ENCODE results near the gene KCNE1. TPM values are rescaled to one million over a fixed set of nuclear protein-coding genes. Genes with fewer than 3 reads are reported as not detected.

The KCNE1 gene
- total and polyA plus RNA-seq, 2 of the 4 experiments (the other 2 are of a cell fraction): 0.46 to 0.90 TPM

- H4K8ac ChIP-seq (ENCODE audit: low read depth in 2 of 2, low read length in 2 of 2): peak overlapping the region; percentile 1 to 71; a peak in 3 of 4 replicates
- peak overlapping the region; percentile 42 for H2BK15ac ChIP-seq (ENCODE audit: low read depth, low read length)
- H2BK20ac ChIP-seq (ENCODE audit: low read depth, low read length): peak overlapping the region; percentile 75
- H3K4me2 ChIP-seq (ENCODE audit: low read depth, low read length): no peak overlapping the region
- TF ChIP-seq BHLHE40 (IDR thresholded peaks at IDR 0.05; ENCODE audit: low read depth, low read length) (peak; percentile 56; the same call in 1 of the 2 replicates), NFE2L2 (IDR thresholded peaks at IDR 0.05; ENCODE audit: low read depth, low read length) (no peak)
- TF ChIP-seq, protein P1, sequence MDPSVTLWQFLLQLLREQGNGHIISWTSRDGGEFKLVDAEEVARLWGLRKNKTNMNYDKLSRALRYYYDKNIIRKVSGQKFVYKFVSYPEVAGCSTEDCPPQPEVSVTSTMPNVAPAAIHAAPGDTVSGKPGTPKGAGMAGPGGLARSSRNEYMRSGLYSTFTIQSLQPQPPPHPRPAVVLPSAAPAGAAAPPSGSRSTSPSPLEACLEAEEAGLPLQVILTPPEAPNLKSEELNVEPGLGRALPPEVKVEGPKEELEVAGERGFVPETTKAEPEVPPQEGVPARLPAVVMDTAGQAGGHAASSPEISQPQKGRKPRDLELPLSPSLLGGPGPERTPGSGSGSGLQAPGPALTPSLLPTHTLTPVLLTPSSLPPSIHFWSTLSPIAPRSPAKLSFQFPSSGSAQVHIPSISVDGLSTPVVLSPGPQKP (IDR thresholded peaks at IDR 0.05; ENCODE audit: borderline replicate concordance, low read depth, low read length): no peak
- TF ChIP-seq, protein P2, sequence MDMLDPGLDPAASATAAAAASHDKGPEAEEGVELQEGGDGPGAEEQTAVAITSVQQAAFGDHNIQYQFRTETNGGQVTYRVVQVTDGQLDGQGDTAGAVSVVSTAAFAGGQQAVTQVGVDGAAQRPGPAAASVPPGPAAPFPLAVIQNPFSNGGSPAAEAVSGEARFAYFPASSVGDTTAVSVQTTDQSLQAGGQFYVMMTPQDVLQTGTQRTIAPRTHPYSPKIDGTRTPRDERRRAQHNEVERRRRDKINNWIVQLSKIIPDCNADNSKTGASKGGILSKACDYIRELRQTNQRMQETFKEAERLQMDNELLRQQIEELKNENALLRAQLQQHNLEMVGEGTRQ (IDR thresholded peaks at IDR 0.05; ENCODE audit: low read depth, low read length): no peak
- ATAC-seq (ENCODE audit: low read depth) (peak; percentile 76), DNase-seq (peak; percentile 59)
- peaks cover 19% of the 10 kb centered on the region for H3K9me1 ChIP-seq (ENCODE audit: insufficient read depth, low read length)
- H3K56ac ChIP-seq (ENCODE audit: extremely low read depth, insufficient read depth, low read length): 0 out of 2 replicates have a peak overlapping the region, but pooled peaks have one; percentile 0
- no peaks in the 10 kb centered on the region for H3K27me3 ChIP-seq (ENCODE audit: control insufficient read depth, insufficient read depth, low read length)
- 0% methylated on average over 2 of the region's 2 CpGs; no CpG with 5 or more reads in 1 of the 2 experiments for WGBS, 2 experiments (ENCODE audit: extremely low coverage in 2 of 2, insufficient read length in 1 of 2)
- no peaks in the 10 kb centered on the region for H3K9me3 ChIP-seq (ENCODE audit: control insufficient read depth, insufficient read depth, low read length)
- no peak overlapping the region for H2AFZ ChIP-seq (replicated peaks; ENCODE audit: low read length, poor library complexity)
- H4K5ac ChIP-seq (ENCODE audit: low read depth, low read length): peak overlapping the region; percentile 40; the same call in 1 of the 2 replicates
- dilution Hi-C loops (cut with HindIII; ENCODE audit: low sequenced_read_pairs, unreplicated experiment): no loop called here
- in situ Hi-C loops (cut with MboI; ENCODE audit: low sequenced_read_pairs): no loop called here
- intact Hi-C loops (cut with micrococcal nuclease): no loop called here
- H3K27ac ChIP-seq (ENCODE audit: insufficient read depth, low read length): peak overlapping the region; percentile 23
- H4K91ac ChIP-seq (ENCODE audit: insufficient read depth, low read depth, low read length): peak overlapping the region; percentile 79
- H3K4ac ChIP-seq (ENCODE audit: low read depth, low read length): peak overlapping the region; percentile 74
- H3K14ac ChIP-seq (replicated peaks; ENCODE audit: low read depth, low read length): peak overlapping the region; percentile 69; the same call in 1 of the 2 replicates
- no peak overlapping the region for H3K4me3 ChIP-seq (ENCODE audit: insufficient read depth, low read depth, low read length)
- no peak overlapping the region; the same call in 1 of the 2 replicates for H3K23ac ChIP-seq (ENCODE audit: low read depth, low read length)
- ChIA-PET POLR2A (ENCODE audit: unreplicated experiment) (no interaction called here), CTCF (no interaction called here)
- H2AK5ac ChIP-seq (ENCODE audit: low read depth, low read length): peak overlapping the region; percentile 95
- H3K36me3 ChIP-seq (ENCODE audit: control insufficient read depth, insufficient read depth, low read length): no peaks in the 10 kb centered on the region
- H2BK5ac ChIP-seq (ENCODE audit: low read depth, low read length, poor library complexity, severe bottlenecking): peak overlapping the region; percentile 42
- BruUV-seq (replicated peaks): no TSS peak
- peak overlapping the region; percentile 80 for H2BK120ac ChIP-seq (ENCODE audit: low read depth, low read length)
- H3K18ac ChIP-seq (ENCODE audit: low read depth, low read length): peak overlapping the region; percentile 65; the same call in 1 of the 2 replicates
- H4K20me1 ChIP-seq (ENCODE audit: insufficient read depth, low read length): no peaks in the 10 kb centered on the region
- no peak overlapping the region for H2AK9ac ChIP-seq (replicated peaks; ENCODE audit: low read depth, low read length, poor library complexity)
- peaks cover 18% of the 10 kb centered on the region for H3K4me1 ChIP-seq (ENCODE audit: control insufficient read depth, insufficient read depth, low read length)
- H3K79me1 ChIP-seq (ENCODE audit: low read depth in 1 of 2, low read length in 2 of 2): peaks cover 5 to 25% of the 10 kb centered on the region in 2 experiments; a peak in 3 of 4 replicates
- 0 out of 2 replicates have a peak overlapping the region, but pooled peaks have one; percentile 23 for H3K9ac ChIP-seq (ENCODE audit: low read depth, low read length)
Measured at GRCh38 chr21:34536820-34537219, 24.8 kb upstream of the KCNE1 start.
